ENCODE results near the gene TMA7.

Gene TMA7

GRCh38 chr3:48427630-48427962, 12.5 kb upstream of the TMA7 start:
- in situ Hi-C loops (cut with HindIII; ENCODE audit: low sequenced_read_pairs), result loop anchor here (25.0 kb wide), 1 partner anchor 165 kb away; no protein-coding TSS in a partner anchor
- peak overlapping the region; percentile 61 for H3K4me3 ChIP-seq (ENCODE audit: low read depth, low read length)
- no peak for DNase-seq (ENCODE audit: low read depth)
- no peak for TF ChIP-seq CTCF (IDR thresholded peaks at IDR 0.05; ENCODE audit: low read depth, low read length, missing control alignments)

GRCh38 chr3:48428088-48428571, 11.9 kb upstream of the TMA7 start:
- no peak for TF ChIP-seq CTCF (IDR thresholded peaks at IDR 0.05; ENCODE audit: low read depth, low read length, missing control alignments)
- no peak for DNase-seq (ENCODE audit: low read depth)
- in situ Hi-C loops (cut with HindIII; ENCODE audit: low sequenced_read_pairs), result loop anchor here (25.0 kb wide), 1 partner anchor 166 kb away; no protein-coding TSS in a partner anchor
- H3K4me3 ChIP-seq (ENCODE audit: low read depth, low read length), result peak overlapping the region; percentile 61

- TF ChIP-seq CTCF (IDR thresholded peaks at IDR 0.05; ENCODE audit: low read depth, low read length, missing control alignments), result no peak
- no peak for DNase-seq (ENCODE audit: low read depth)
- in situ Hi-C loops (cut with HindIII; ENCODE audit: low sequenced_read_pairs), result loop anchor here (25.0 kb wide), 1 partner anchor 166 kb away; no protein-coding TSS in a partner anchor
- peak overlapping the region; percentile 61 for H3K4me3 ChIP-seq (ENCODE audit: low read depth, low read length)
Measured at GRCh38 chr3:48428572-48429316, 11.3 kb upstream of the TMA7 start.

DNA sequence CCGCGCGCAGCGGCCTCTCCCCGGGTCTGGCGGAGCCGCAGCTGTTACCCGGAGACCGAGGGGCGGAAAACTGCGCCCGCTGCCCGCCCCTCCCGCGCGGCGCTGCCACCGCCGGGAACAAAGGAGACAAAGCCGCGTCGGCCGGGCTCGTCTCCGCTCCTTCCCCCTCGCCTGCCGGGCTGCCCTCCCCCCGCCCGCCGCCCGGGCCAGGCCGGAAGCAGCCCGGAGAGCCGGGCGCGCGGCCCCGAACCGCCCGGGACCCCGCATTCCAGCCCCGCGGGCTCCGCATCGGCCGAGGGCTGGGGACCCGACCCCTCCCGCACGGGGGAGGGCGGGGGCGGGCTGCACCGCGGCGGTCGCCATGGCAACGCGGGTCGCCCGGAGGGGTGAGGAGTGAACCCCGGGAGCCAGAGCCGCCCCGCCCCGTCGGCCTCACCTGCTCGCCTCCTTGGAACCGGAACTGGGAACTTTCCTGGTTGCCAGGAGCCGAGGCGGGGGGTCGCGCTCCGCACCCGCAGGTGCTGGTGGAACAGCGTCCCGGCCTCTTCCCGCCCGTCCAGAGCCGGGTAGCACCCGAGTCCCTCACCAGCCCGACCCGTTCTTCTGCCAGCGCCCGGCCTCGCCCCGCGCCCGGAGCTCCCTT, 10.6 kb upstream of the TMA7 start:
- no peak for TF ChIP-seq CTCF (IDR thresholded peaks at IDR 0.05; ENCODE audit: low read depth, low read length, missing control alignments)
- peak overlapping the region; percentile 61 for H3K4me3 ChIP-seq (ENCODE audit: low read depth, low read length)
- no peak for DNase-seq (ENCODE audit: low read depth)
- in situ Hi-C loops (cut with HindIII; ENCODE audit: low sequenced_read_pairs), result loop anchor here (25.0 kb wide), 1 partner anchor 167 kb away; no protein-coding TSS in a partner anchor

GRCh38 chr3:48429960-48430707, 9.9 kb upstream of the TMA7 start, which contains the start of gene PLXNB1:
TSS of gene PLXNB1 (minus strand) at chr3:48430086. CDS start at chr3:48424611, 5,475 bp downstream.
- no peak for DNase-seq (ENCODE audit: low read depth)
- in situ Hi-C loops (cut with HindIII; ENCODE audit: low sequenced_read_pairs), result loop anchor here (25.0 kb wide), 1 partner anchor 168 kb away; no protein-coding TSS in a partner anchor
- no peak for TF ChIP-seq CTCF (IDR thresholded peaks at IDR 0.05; ENCODE audit: low read depth, low read length, missing control alignments)
- H3K4me3 ChIP-seq (ENCODE audit: low read depth, low read length), result peak within 1 kb of the TSS; percentile 61

DNA sequence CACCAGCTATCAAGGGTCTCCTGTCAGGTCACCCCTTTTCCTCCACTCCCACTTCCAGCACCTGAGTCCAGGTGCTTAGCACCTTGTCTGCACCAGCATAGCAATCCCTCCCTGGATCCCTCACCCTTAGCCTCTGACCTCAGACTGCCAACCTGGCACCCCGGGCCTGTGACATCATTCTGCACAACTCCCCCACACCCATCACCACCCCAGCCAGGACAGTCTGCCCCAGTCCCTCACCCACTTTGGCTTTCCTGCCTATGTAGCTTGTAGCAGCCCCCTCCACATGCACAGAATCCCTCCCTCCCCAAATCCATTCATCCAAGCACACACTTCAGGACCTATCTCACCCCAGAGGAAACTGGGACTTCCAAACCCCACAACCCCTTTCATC, 9.4 kb upstream of the TMA7 start:
- no peak for TF ChIP-seq CTCF (IDR thresholded peaks at IDR 0.05; ENCODE audit: low read depth, low read length, missing control alignments)
- H3K4me3 ChIP-seq (ENCODE audit: low read depth, low read length), result no peak overlapping the region
- DNase-seq (ENCODE audit: low read depth), result no peak
- in situ Hi-C loops (cut with HindIII; ENCODE audit: low sequenced_read_pairs), result loop anchor here (25.0 kb wide), 1 partner anchor 168 kb away; no protein-coding TSS in a partner anchor
